ENCODE results near the gene SORL1-AS1.

Gene SORL1-AS1

GRCh38 chr11:121444526-121444925 is 8.2 kb downstream of the SORL1-AS1 start:
- no peak for DNase-seq (ENCODE audit: low spot score)
- H3K27ac ChIP-seq = no peak overlapping the region
- ChIA-PET POLR2A (ENCODE audit: low non-redundant PET) (no interaction called here), CTCF (no interaction called here)
- no peak for TF ChIP-seq CTCF (conservative IDR thresholded peaks at IDR 0.05; ENCODE audit: low read depth)

GRCh38 chr11:121443688-121444275 is 9.0 kb downstream of the SORL1-AS1 start:
- CTCF ChIA-PET = interaction anchor here (0.6 kb wide), 2 partner anchors 23 to 1579 kb away, joined by 3 to 4 read pairs; no protein-coding TSS in a partner anchor
- no peak overlapping the region for H3K27ac ChIP-seq
- POLR2A ChIA-PET (ENCODE audit: low non-redundant PET) = no interaction called here
- no peak for TF ChIP-seq CTCF (conservative IDR thresholded peaks at IDR 0.05; ENCODE audit: low read depth)
- no peak for DNase-seq (ENCODE audit: low spot score)

GRCh38 chr11:121441521-121441920 is 11.2 kb downstream of the SORL1-AS1 start:
- CTCF ChIA-PET = interaction anchor here (0.6 to 1.4 kb wide), 2 partner anchors 150 to 189 kb away, joined by 3 to 4 read pairs; no protein-coding TSS in a partner anchor

GRCh38 chr11:121439759-121440158 is 13.0 kb downstream of the SORL1-AS1 start:
- DNase-seq (ENCODE audit: low spot score) = no peak
- CTCF ChIA-PET = interaction anchor here (0.7 kb wide), 1 partner anchor 11 kb away, joined by 3 read pairs; no protein-coding TSS in a partner anchor
- no peak overlapping the region for H3K27ac ChIP-seq
- TF ChIP-seq CTCF (conservative IDR thresholded peaks at IDR 0.05; ENCODE audit: low read depth) = no peak
- POLR2A ChIA-PET (ENCODE audit: low non-redundant PET) = no interaction called here

More at GRCh38 chr11:121441521-121441920, 11.2 kb downstream of the SORL1-AS1 start:
- H3K27ac ChIP-seq = no peak overlapping the region
- POLR2A ChIA-PET (ENCODE audit: low non-redundant PET) = interaction anchor here (0.7 kb wide), 1 partner anchor 889 kb away, joined by 3 read pairs; no protein-coding TSS in a partner anchor
- DNase-seq (ENCODE audit: low spot score) = no peak
- TF ChIP-seq CTCF (conservative IDR thresholded peaks at IDR 0.05; ENCODE audit: low read depth) = no peak

- TF ChIP-seq CTCF (conservative IDR thresholded peaks at IDR 0.05; ENCODE audit: low read depth) = no peak
- no peak overlapping the region for H3K27ac ChIP-seq
- ChIA-PET CTCF (interaction anchor here (0.7 kb wide), 1 partner anchor 11 kb away, joined by 3 read pairs; no protein-coding TSS in a partner anchor), POLR2A (ENCODE audit: low non-redundant PET) (no interaction called here)
- DNase-seq (ENCODE audit: low spot score) = no peak
These were observed 13.4 kb downstream of the SORL1-AS1 start for GRCh38 chr11:121439337-121439736.

- DNase-seq (ENCODE audit: low spot score) = no peak
- no peak for TF ChIP-seq CTCF (conservative IDR thresholded peaks at IDR 0.05; ENCODE audit: low read depth)
- CTCF ChIA-PET = no interaction called here
- no peak overlapping the region for H3K27ac ChIP-seq
- POLR2A ChIA-PET (ENCODE audit: low non-redundant PET) = no interaction called here
These were observed 15.1 kb downstream of the SORL1-AS1 start for GRCh38 chr11:121437686-121438078.
